ENCODE data around the gene PCDHGB2.

DNA sequence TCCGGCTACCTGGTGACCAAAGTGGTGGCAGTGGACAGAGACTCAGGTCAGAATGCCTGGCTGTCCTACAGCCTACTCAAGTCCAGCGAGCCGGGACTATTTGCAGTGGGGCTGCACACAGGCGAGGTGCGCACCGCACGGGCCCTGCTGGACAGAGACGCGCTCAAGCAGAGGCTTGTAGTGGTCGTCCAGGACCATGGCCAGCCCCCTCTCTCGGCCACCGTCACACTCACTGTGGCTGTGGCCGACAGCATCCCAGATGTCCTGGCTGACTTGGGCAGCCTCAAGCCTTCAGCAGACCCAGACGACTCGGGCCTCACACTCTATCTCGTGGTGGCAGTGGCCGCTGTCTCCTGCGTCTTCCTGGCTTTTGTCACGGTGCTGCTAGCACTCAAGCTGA lies 2.8 kb upstream of the PCDHGB2 start:
- no peak for TF ChIP-seq POLR2AphosphoS5 (IDR thresholded peaks at IDR 0.05; ENCODE audit: low read depth, low read length)
- TF ChIP-seq, protein P1, sequence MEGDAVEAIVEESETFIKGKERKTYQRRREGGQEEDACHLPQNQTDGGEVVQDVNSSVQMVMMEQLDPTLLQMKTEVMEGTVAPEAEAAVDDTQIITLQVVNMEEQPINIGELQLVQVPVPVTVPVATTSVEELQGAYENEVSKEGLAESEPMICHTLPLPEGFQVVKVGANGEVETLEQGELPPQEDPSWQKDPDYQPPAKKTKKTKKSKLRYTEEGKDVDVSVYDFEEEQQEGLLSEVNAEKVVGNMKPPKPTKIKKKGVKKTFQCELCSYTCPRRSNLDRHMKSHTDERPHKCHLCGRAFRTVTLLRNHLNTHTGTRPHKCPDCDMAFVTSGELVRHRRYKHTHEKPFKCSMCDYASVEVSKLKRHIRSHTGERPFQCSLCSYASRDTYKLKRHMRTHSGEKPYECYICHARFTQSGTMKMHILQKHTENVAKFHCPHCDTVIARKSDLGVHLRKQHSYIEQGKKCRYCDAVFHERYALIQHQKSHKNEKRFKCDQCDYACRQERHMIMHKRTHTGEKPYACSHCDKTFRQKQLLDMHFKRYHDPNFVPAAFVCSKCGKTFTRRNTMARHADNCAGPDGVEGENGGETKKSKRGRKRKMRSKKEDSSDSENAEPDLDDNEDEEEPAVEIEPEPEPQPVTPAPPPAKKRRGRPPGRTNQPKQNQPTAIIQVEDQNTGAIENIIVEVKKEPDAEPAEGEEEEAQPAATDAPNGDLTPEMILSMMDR (IDR thresholded peaks at IDR 0.05; ENCODE audit: control extremely low read depth in 1 of 3, insufficient read depth in 1 of 3, low read depth in 1 of 3, low read length in 3 of 3): no peak
- TF ChIP-seq ZNF274 (IDR thresholded peaks at IDR 0.05; ENCODE audit: borderline replicate concordance, extremely low read depth, low read length): no peak
- TF ChIP-seq, protein P2, sequence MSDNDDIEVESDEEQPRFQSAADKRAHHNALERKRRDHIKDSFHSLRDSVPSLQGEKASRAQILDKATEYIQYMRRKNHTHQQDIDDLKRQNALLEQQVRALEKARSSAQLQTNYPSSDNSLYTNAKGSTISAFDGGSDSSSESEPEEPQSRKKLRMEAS (IDR thresholded peaks at IDR 0.05): no peak
- TF ChIP-seq CBX8 (IDR thresholded peaks at IDR 0.05; ENCODE audit: borderline replicate concordance, low read depth, low read length): no peak
- TF ChIP-seq CHD1 (IDR thresholded peaks at IDR 0.05; ENCODE audit: low read depth, low read length): no peak
- no peak for TF ChIP-seq EZH2 (IDR thresholded peaks at IDR 0.05; ENCODE audit: low read depth, low read length, severe bottlenecking)
- TF ChIP-seq RXRA (IDR thresholded peaks at IDR 0.05; ENCODE audit: insufficient read depth, low read depth, low read length): no peak

Measured in H1 (cell line).